LNCaP clone FGC (cell line): ENCODE results near the gene MLXIPL.
"Not testable (repeated sequence)": the region's sequence is repeated elsewhere in the genome, so short reads cannot be mapped to it uniquely, and the experiment has no call there.

ENCODE experiments used
- DNase-seq: peaks from one replicate; pipeline ENCODE4 v3.0.0-alpha.2; 2011; ENCODE audit warnings: low read depth
- H3K4me3 ChIP-seq: 2 replicates; pipeline ENCODE4 v1.5.1; 2011; ENCODE audit warnings: mild to moderate bottlenecking, low read depth, low read length, control low read depth
- TF ChIP-seq, protein P1 (sequence below): IDR thresholded peaks from 2 replicates; pipeline ENCODE4 v1.5.1; 2012; ENCODE audit warnings: mild to moderate bottlenecking; ENCODE audit not compliant: control insufficient read depth, insufficient read depth; ENCODE audit errors: extremely low read depth

Gene MLXIPL

DNA sequence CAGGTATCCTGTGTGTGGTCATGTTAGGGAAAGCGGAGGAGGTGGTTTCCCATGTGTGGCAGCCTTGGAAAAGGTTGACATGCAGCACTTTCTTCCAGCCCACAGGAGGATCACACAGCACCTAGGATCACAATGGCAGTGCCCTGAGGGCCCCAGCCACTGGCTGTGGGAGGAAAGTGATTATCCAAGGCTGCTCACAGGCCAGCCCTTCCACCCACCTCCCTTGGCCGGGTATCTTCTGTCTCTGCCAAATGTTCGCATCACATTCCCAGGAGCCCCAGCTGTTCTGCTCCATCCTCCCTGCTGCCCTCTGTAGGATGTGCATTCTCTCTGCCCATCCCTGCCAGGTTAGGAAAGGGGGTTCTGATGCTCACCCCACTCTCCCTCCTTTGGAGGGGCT, 2.5 kb upstream of the MLXIPL start:
- TF ChIP-seq, protein P1, sequence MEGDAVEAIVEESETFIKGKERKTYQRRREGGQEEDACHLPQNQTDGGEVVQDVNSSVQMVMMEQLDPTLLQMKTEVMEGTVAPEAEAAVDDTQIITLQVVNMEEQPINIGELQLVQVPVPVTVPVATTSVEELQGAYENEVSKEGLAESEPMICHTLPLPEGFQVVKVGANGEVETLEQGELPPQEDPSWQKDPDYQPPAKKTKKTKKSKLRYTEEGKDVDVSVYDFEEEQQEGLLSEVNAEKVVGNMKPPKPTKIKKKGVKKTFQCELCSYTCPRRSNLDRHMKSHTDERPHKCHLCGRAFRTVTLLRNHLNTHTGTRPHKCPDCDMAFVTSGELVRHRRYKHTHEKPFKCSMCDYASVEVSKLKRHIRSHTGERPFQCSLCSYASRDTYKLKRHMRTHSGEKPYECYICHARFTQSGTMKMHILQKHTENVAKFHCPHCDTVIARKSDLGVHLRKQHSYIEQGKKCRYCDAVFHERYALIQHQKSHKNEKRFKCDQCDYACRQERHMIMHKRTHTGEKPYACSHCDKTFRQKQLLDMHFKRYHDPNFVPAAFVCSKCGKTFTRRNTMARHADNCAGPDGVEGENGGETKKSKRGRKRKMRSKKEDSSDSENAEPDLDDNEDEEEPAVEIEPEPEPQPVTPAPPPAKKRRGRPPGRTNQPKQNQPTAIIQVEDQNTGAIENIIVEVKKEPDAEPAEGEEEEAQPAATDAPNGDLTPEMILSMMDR: no peak
- H3K4me3 ChIP-seq: no peak overlapping the region
- DNase-seq: no peak

DNA sequence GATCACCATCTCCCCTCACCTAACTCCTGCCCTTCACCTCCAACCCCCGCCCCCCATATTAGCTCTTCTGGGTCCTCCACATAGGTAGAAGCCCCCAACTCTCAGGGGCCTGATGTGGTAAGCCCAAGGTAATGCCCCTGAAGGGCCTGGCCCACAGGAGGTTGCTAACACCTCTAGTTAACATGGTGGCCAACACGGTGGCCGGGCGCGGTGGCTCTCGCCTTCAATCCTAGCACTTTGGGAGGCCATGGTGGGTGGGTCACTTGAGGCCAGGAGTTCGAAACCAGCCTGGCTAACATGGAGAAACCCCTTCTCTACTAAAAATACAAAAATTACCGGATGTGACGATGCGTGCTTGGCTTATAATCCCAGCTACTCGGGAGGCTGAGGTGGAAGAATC, 954 bp upstream of the MLXIPL start:
- TF ChIP-seq, protein P1: no peak
- no peak for DNase-seq
- H3K4me3 ChIP-seq: no peak overlapping the region

DNA sequence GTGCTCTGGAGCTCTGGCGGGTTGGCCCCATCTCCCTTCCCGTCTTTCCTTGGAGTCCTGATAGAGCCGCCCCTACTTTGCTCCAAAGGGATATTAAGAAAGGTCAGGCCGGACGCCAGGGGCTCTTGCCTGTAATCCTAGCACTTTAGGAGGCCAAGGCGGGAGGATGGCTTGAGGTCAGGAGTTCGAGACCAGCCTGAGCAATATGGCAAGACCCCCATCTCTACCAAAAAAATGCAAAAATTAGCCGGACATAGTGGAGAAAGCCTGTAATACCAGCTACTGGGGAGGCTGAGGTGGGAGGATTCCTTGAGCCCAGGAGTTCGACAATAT, 313 bp upstream of the MLXIPL start:
- DNase-seq: no peak
- H3K4me3 ChIP-seq: peak overlapping the region; percentile 58; the same call in 1 of the 2 replicates
- TF ChIP-seq, protein P1: no peak

DNA sequence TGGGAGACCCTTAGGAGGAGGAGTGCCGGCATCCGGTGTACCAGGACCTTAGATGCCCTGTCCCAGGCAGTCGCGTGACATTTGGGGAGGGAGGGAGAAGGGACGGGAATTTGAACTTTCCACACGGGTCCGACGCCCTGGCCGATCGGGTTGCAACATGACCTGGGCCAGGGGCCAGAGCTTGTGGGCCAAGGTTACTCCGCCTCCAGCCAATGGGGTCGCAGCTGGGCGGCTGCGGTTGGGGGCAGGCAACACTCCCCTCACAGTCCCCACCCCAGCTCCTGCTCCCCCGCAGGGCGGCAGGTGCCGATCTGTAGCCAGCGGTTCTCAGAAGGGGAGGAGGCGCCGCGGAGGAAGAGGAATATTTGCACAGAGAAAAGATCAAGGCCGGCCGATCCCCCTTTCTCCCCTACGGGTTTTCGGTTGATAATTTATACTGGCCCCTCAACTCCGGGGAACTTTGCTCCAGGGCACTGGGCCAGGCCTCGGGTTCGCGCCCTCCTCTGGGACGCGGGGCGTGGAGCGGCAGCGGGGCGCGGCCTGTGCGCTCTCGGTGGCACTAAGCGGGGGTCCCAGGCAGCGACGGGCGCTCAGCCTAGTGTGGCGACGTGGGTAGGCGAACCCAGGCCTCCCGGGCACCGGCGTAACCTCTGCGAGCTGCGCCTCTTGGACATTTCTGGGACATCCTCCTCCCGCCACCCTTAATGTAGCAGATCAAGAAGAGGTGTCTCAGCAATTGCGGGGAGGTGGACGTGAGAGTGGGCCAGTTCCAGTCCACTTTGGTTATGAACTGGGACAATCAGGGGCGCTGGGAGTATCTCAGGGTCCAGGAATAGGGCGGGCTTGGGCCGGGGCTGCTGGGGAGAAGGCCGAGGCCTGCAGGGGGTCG, 1.2 kb downstream of the MLXIPL start:
- no peak for DNase-seq
- no peak overlapping the region; the same call in 1 of the 2 replicates for H3K4me3 ChIP-seq
- TF ChIP-seq, protein P1: no peak

DNA sequence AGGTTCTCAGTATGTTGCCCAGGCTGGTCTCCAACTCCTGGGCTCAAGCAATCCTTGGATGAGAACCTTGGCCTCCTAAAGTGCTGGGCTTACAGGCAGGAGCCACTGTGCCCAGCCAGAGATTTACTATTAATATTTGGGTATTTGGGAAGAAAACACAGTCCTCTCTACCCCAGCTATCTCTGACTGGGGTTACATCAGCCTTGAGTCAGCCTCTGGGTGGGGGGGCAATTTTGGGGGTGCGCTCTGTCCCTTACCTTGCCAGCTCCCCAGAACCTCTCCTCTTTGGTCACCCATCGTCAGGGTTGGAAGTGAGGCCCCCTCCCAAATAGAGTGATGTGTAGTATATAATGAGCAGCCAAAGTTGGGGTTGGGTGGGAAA, 1.8 kb downstream of the MLXIPL start:
- no peak overlapping the region for H3K4me3 ChIP-seq
- TF ChIP-seq, protein P1: no peak
- DNase-seq: no peak

DNA sequence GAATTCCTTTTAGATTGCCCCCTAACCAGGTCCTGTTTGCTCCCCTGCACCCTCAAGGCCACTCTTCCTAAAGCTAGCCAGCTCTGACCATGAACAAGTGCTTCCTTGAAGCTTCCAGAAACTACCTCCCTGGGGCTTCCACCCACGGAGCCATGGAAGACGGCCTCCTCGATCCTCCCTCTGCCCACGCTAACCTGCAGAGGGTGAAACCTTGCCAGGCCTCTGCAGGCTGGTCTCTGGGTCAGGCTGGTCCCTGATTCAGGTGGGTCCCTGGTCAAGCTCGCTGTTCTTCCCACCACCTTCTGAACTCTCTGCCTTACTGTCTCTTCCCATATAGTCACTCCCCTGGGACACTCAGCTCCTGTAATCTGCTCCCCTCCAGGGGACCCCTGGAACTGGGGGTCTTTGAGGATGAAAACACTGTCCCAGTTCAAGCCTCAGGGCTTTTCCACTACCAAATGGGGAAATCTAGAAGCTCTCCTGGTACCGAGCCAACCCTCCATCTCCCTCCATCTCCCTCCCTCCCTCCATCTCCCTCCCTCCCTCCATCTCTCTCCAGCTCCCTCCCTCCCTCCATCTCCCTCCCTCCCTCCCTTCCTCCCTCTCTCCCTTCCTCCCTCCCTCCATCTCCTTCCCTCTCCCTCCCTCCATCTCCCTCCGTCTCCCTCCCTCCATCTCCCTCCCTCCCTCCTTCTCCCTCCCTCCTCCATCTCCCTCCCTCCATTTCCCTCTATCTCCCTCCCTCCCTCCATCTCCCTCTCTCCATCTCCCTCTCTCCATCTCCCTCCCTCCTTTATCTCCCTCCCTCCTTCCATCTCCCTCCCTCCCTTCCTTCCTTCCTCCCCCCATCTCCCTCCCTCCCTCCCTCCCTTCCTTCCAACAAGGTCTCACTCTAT, 2.9 kb downstream of the MLXIPL start:
- no peak for DNase-seq
- H3K4me3 ChIP-seq: no peak overlapping the region
- TF ChIP-seq, protein P1: no peak

DNA sequence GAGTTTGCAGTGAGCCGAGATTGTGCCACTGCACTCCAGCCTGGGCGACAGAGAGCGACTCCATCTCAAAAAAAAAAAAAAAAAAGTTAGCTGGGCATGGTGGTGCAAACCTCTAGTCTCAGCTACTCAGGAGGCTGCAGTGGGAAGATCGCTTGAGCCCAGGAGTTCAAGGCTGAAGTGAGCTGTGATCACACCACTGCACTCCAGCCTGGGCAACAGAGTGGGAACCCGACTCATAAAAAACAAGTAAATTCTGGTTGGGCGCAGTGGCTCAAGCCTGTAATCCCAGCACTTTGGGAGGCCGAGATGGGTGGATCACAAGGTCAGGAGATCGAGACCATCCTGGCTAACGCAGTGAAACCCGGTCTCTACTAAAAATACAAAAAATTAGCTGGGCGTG, 4.9 kb downstream of the MLXIPL start:
- H3K4me3 ChIP-seq, DNase-seq: not testable (repeated sequence)
